Tibial nerve (tissue), 4 donors: Measurements from ENCODE around the gene KLHL13.

ENCODE experiments used
- CTCF ChIP-seq, 5 experiments: fragments of 200-600 bp in 3 of 5; fragments of 450-650 bp in 2 of 5; sonication (generic) in 3 of 5; IDR thresholded peaks; one replicate each; pipeline ENCODE4 v1.5.1; 2016 to 2019; ENCODE audit warnings: antibody characterized with exemption in 5 of 5, mild to moderate bottlenecking in 3 of 5, moderate library complexity in 2 of 5
- EP300 ChIP-seq, 2 donors: sonication (generic); formaldehyde crosslinking; IDR thresholded peaks; one replicate each; pipeline ENCODE4 v1.6.1; 2017; ENCODE audit warnings: antibody characterized with exemption in 2 of 2, mild to moderate bottlenecking in 1 of 2

GRCh38 chrX:117969782-117970181 lies 146.8 kb downstream of the KLHL13 start:
- TF ChIP-seq CTCF (IDR thresholded peaks at IDR 0.05): no peak
- TF ChIP-seq EP300 (IDR thresholded peaks at IDR 0.05): no peak
